ENCODE measurements around the gene HS6ST2.

The HS6ST2 gene

DNA sequence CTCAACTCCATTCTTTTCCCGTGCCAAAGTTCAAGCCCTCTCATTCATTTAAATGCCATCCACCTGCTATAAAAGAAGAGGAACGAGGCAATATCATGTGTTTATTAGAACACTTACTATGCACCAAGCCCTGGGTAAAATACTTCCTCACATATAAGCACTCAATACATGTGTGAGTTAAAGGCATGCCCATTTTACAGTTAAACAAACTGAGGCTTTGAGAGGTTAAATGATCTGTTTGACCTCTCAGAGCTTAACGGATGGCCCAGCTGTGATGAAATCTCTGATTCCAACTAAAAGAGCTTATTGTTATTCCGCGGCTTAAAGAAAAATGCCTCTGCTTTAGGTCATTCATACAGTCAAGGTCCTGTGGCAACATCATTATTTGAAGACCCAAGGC, 124.3 kb downstream of the HS6ST2 start:
- no peak overlapping the region for H3K9ac ChIP-seq (ENCODE audit: low read length)
- no peaks in the 10 kb centered on the region for H3K79me2 ChIP-seq (ENCODE audit: low read length)
- H3K27me3 ChIP-seq (replicated peaks; ENCODE audit: insufficient read depth, low read length): no peaks in the 10 kb centered on the region
- H2AFZ ChIP-seq (ENCODE audit: low read length): no peak overlapping the region
- no peak for DNase-seq
- no peaks in the 10 kb centered on the region for H3F3A ChIP-seq (ENCODE audit: insufficient read depth, low read length)
- TF ChIP-seq EZH2phosphoT487 (IDR thresholded peaks at IDR 0.05; ENCODE audit: low read length) (no peak), EZH2 (optimal IDR thresholded peaks at IDR 0.05; ENCODE audit: low read depth, low read length) (no peak)
- TF ChIP-seq, protein P1, sequence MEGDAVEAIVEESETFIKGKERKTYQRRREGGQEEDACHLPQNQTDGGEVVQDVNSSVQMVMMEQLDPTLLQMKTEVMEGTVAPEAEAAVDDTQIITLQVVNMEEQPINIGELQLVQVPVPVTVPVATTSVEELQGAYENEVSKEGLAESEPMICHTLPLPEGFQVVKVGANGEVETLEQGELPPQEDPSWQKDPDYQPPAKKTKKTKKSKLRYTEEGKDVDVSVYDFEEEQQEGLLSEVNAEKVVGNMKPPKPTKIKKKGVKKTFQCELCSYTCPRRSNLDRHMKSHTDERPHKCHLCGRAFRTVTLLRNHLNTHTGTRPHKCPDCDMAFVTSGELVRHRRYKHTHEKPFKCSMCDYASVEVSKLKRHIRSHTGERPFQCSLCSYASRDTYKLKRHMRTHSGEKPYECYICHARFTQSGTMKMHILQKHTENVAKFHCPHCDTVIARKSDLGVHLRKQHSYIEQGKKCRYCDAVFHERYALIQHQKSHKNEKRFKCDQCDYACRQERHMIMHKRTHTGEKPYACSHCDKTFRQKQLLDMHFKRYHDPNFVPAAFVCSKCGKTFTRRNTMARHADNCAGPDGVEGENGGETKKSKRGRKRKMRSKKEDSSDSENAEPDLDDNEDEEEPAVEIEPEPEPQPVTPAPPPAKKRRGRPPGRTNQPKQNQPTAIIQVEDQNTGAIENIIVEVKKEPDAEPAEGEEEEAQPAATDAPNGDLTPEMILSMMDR (IDR thresholded peaks at IDR 0.05; ENCODE audit: low read length): no peak
- no peaks in the 10 kb centered on the region for H3K9me2 ChIP-seq (replicated peaks; ENCODE audit: insufficient read depth, low read length)
- H3K9me3 ChIP-seq (replicated peaks; ENCODE audit: insufficient read depth, low read length): no peaks in the 10 kb centered on the region
- H3K4me3 ChIP-seq (ENCODE audit: low read length): no peak overlapping the region
- H3K36me3 ChIP-seq (replicated peaks; ENCODE audit: insufficient read depth, low read length): no peaks in the 10 kb centered on the region
- H3K4me2 ChIP-seq (ENCODE audit: low read depth, low read length): no peak overlapping the region
- no peaks in the 10 kb centered on the region for H4K20me1 ChIP-seq (ENCODE audit: insufficient read depth, low read length)
- H3K4me1 ChIP-seq (ENCODE audit: low read length): peaks cover 10% of the 10 kb centered on the region; the same call in 1 of the 2 replicates
- no peak overlapping the region for H3K27ac ChIP-seq (ENCODE audit: low read length)

DNA sequence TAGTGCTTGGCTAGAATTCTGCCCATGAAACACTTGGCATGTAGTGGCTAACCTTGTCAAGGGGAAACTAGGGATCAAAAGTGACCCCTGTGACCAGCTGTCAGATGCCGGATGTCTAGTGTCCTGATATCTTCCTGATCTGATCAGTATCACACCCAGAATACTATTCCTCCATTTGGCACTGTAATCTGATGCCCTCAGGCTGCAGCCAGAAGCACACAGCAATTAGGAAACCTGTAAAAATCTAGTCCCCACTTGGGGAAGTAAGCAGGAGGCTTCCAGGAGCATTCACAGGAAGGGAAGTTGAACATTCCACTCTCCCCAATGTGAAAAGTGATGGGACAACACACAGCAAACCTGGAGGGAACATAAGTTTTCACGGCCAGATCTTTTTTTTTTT, 125.1 kb downstream of the HS6ST2 start:
- Histone ChIP-seq H3K4me2 (ENCODE audit: low read depth, low read length) (no peak overlapping the region), H3K9ac (ENCODE audit: low read length) (no peak overlapping the region), H3K79me2 (ENCODE audit: low read length) (no peaks in the 10 kb centered on the region), H3K27ac (ENCODE audit: low read length) (no peak overlapping the region), H3K4me3 (ENCODE audit: low read length) (no peak overlapping the region), H3K36me3 (replicated peaks; ENCODE audit: insufficient read depth, low read length) (no peaks in the 10 kb centered on the region), H3K9me2 (replicated peaks; ENCODE audit: insufficient read depth, low read length) (no peaks in the 10 kb centered on the region), H3K27me3 (replicated peaks; ENCODE audit: insufficient read depth, low read length) (no peaks in the 10 kb centered on the region), H3F3A (ENCODE audit: insufficient read depth, low read length) (no peaks in the 10 kb centered on the region), H4K20me1 (ENCODE audit: insufficient read depth, low read length) (no peaks in the 10 kb centered on the region), H3K4me1 (ENCODE audit: low read length) (peaks cover 10% of the 10 kb centered on the region; the same call in 1 of the 2 replicates), H2AFZ (ENCODE audit: low read length) (no peak overlapping the region), H3K9me3 (replicated peaks; ENCODE audit: insufficient read depth, low read length) (no peaks in the 10 kb centered on the region)
- no peak for TF ChIP-seq EZH2phosphoT487 (IDR thresholded peaks at IDR 0.05; ENCODE audit: low read length)
- TF ChIP-seq, protein P1 (IDR thresholded peaks at IDR 0.05; ENCODE audit: low read length): no peak
- no peak for TF ChIP-seq EZH2 (optimal IDR thresholded peaks at IDR 0.05; ENCODE audit: low read depth, low read length)
- no peak for DNase-seq

DNA sequence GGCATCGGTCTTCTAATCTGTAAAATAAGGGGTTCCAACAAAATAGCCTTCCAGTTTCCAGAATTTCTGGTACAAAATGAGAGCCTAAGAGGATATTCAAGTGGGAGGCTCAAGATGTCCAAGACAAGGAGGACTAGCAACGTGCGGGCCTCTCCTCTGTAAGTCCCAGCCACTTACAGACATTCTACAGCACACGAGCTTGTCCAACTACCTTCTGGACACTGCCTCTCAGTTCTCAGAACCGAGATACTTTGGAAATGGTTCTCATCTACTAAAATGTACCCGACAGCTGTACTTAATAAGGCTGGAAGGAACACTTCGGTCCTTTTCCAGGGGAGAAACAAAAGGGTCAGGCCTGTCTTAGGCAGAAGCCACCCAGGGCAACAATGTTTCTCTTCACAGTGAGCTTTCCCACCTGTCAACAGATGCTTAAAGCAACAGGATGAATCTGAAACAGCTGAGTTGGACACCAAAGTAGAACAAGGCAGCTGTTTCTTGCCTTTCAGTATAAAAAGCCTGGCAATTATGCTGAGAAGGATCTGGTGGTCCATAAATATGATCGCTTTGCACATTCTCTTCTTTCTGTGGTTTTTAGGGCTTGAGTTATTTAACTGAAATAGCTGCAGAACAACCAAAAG, 127.0 kb downstream of the HS6ST2 start:
- no peaks in the 10 kb centered on the region for H3K36me3 ChIP-seq (replicated peaks; ENCODE audit: insufficient read depth, low read length)
- H3K9ac ChIP-seq (ENCODE audit: low read length): no peak overlapping the region
- peak overlapping the region; percentile 37; the same call in 1 of the 2 replicates for H3K27ac ChIP-seq (ENCODE audit: low read length)
- DNase-seq: peak; percentile 71
- H3K4me2 ChIP-seq (ENCODE audit: low read depth, low read length): no peak overlapping the region
- H3F3A ChIP-seq (ENCODE audit: insufficient read depth, low read length): no peaks in the 10 kb centered on the region
- H3K4me1 ChIP-seq (ENCODE audit: low read length): peaks cover 10% of the 10 kb centered on the region; the same call in 1 of the 2 replicates
- H2AFZ ChIP-seq (ENCODE audit: low read length): 0 out of 2 replicates have a peak overlapping the region, but pooled peaks have one; percentile 29
- no peaks in the 10 kb centered on the region for H3K27me3 ChIP-seq (replicated peaks; ENCODE audit: insufficient read depth, low read length)
- H4K20me1 ChIP-seq (ENCODE audit: insufficient read depth, low read length): no peaks in the 10 kb centered on the region
- no peak overlapping the region for H3K4me3 ChIP-seq (ENCODE audit: low read length)
- H3K79me2 ChIP-seq (ENCODE audit: low read length): no peaks in the 10 kb centered on the region
- no peak for TF ChIP-seq EZH2phosphoT487 (IDR thresholded peaks at IDR 0.05; ENCODE audit: low read length)
- no peak for TF ChIP-seq EZH2 (optimal IDR thresholded peaks at IDR 0.05; ENCODE audit: low read depth, low read length)
- TF ChIP-seq, protein P1 (IDR thresholded peaks at IDR 0.05; ENCODE audit: low read length): no peak
- H3K9me3 ChIP-seq (replicated peaks; ENCODE audit: insufficient read depth, low read length): no peaks in the 10 kb centered on the region
- H3K9me2 ChIP-seq (replicated peaks; ENCODE audit: insufficient read depth, low read length): no peaks in the 10 kb centered on the region

Measured in MM.1S (cell line).